Measurements from ENCODE around the gene FAM156A.
"Not testable (repeated sequence)": the region's sequence is repeated elsewhere in the genome, so short reads cannot be mapped to it uniquely, and the experiment has no call there.

FAM156A gene, protein sequence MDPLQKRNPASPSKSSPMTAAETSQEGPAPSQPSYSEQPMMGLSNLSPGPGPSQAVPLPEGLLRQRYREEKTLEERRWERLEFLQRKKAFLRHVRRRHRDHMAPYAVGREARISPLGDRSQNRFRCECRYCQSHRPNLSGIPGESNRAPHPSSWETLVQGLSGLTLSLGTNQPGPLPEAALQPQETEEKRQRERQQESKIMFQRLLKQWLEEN

DNA sequence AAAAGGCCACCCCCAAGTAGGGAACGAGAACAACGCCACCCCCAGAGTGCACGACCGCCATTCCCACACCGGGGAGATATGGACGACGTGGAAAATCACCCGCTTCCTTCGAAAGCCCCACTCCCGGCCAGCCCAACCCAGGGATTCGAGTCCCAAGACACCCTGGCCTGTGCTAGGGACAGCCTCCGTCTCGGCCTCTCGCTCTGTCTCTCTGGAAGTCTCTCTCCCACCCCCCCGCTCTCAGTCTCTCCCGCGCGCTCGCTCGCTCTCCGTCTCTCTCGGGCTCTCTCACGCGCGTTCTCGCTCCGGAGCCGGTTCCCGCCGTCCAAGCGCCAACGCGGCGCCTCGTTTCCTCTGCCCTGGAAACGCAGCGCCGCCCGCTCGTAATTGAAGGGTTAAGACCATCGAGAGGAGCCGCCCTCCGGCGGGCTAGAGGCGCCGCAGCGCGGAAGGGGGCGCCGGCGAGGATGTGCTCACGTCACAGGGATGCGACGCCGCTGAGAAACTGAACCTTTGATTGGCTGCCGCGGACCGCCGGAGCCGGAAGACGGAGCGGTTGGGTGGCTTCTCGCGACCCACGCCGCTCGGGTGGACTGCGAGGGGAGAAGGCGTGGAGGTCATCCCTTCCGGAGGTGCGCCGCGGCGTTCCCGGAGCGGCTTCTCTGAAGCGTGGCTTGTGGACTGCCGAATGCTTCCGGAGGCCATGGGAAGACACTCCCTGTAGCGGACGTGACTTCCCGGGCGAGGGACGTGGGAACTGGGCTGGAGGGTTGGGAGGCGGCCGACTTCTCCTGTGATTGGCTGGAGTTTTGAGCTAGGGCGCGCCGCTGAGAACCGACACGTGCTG is at the start of gene FAM156A:
Gene FAM156A, minus strand, starts transcription at position 406 of the 847 bp plus-strand sequence. CDS start 9,930 bp downstream, outside the sequence.
- not testable (repeated sequence) for DNase-seq

DNA sequence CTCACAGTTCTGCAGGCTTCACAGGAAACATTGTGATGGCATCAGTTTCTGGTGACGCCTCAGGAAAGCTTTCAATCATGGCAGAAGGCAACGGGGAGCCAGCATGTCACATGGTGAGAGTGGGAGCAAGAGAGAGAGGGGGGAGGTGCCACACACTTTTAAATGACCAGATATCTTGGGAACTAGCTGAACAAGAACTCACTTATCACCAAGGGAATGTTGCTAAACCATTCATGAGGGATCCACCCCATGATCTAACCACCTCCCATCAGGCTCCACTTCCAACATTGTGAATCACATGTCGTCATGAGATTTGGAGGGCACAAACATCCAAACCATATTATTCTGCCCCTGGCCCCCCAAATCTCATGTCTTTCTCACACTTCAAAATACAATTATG is 47.0 kb upstream of the FAM156A start:
- no peak for DNase-seq

DNA sequence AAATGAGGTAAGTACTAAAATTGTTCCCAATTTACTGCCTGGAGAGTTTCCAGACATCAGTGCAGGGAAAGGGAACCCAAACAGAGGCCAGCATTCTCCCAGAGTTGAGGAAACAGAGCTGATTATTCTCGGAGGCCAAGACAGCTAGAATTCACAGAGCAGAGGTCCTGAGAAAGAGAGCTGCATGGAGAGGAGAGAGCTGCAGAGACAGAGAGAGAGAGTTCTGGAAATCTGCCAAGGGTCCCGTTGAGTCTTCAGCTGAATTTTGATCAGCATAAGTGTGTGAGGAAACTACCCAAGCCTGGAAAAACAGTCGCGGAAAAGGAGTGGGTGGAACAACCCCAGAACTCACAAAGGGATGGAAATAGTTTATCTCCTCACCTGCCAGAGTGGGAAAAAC is 46.5 kb upstream of the FAM156A start:
- no peak for DNase-seq

DNA sequence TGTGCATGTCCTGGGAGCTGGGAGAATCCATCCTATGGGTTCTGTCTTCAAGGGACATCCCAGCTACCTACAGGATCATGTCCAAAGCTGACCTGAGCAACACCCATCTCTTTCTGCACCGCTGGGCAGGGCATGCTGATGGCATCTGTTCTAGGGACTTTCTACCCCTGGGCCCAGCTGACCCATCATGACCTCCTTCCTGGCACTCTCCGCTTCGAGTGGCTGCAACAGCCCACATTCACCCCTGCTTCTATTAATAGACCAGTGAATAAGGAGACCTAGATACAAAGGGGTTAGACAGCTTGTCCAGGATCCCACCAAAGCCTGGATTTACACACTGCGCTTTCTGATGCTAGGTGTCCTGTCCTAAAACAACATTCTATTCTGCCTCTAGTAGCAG is 45.7 kb upstream of the FAM156A start:
- no peak for DNase-seq

- DNase-seq: no peak
Measured at GRCh38 chrX:53003111-53003510, 44.8 kb upstream of the FAM156A start.

DNA sequence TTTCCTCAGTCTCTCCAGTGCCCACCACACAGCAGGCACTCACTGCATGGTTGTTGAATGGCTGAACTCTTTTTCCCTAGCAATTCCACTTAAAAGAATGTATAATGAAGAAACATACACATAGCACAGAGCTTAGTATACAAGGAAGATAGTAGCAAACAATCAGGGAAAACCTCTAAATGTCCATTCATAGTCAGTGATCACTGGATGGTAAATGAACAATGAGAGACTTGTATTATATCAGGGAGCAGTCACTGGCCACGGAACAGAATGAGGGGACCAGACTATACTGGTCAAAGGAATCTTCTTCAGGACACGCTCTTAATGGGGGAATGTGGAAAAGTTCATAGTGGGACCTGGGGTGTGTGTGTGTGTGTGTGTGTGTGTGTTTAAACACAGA is 43.6 kb upstream of the FAM156A start:
- no peak for DNase-seq

GRCh38 chrX:53000447-53001135 is 42.3 kb upstream of the FAM156A start:
- no peak for DNase-seq

DNA sequence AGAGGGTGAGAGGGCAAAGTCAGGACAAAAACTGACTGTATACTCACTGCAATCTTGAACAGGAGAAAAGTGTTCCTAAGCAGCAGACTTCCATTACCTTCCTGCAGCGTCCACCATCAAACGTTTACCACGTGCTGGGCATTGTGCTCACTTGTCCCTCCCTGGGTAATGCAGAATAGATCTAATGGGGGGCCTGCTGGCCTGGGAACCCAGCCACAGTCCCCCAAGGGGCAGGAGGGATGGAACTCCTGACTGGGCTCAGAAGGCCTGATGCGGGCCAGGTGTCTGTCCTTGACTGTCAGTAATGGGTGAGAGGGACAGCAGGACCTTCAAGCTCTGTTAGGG is 37.6 kb upstream of the FAM156A start:
- DNase-seq: no peak

GRCh38 chrX:52995135-52995986 is 37.0 kb upstream of the FAM156A start:
- DNase-seq: peak; percentile 83 to 93

GRCh38 chrX:52990848-52991247 is 32.5 kb upstream of the FAM156A start:
- DNase-seq: no peak

- peak in 1 of 2 experiments; percentile 19 for DNase-seq
Measured at GRCh38 chrX:52990011-52990631, 31.8 kb upstream of the FAM156A start.

DNA sequence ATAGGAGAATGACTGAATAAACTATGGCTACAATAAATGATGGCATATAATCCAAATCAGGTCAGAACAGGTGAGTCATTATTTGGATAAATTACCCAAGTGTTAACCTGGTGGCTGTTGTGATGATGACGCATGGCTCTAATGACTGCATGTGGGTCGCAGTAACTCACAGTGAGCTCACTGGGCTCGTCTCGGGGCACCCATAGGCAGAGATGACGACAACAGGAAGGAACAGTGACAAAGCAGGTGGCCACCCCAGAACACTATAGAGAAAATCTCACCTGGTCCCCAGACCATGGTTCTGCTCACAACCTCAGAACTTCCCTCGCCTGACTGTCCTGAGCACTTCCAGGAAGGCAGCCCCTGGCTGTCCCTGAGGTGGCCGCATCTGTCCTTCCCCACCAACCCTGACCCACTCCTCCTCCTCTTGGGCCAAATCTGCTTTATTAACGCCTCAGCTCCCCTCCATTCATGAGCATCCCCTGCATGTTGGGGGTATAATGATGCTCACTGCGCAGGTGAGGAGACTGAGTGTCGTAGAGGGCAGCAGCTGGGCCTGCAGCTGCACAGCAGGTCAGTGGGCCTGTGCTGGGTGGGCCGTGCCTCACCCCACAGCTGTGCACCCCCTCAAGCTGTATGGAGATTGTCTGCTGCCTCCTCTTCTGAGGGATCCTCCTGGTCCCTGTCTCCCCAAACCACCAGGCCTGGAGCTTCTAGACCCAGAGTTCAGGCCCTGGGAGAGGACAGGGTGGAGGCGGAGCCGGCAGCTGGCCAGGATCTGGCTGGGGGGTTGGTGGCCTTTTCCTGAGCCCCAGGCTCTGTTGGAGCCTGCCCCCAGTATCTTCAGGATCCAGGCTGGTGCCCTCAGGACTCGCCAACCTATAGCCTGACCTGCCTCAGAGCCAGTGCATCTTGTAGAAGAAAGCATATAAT is 30.9 kb upstream of the FAM156A start:
- no peak for DNase-seq

- no peak for DNase-seq
Measured at GRCh38 chrX:52983321-52984000, 25.1 kb upstream of the FAM156A start.

GRCh38 chrX:52979993-52980392 is 21.7 kb upstream of the FAM156A start:
- no peak for DNase-seq

- no peak for DNase-seq
Measured at GRCh38 chrX:52979568-52979967, 21.2 kb upstream of the FAM156A start.

DNA sequence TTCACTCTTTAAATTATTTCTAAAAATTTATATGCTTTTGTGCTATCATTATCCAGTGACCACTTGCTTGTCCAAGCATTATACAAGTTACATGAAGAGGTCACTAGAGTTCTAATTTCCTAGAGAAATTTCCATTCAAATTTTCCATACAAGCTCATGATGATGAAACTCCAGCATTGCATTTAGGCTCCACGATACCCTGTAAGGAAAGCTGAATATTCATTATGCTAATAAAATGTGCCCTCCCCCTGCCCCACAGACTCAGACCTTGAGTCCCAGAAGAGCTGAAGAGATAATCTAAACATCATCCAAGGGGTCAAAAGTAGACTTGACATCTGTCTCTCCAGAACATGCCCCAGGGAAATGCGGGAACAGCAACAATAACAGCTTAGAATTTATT is 19.6 kb upstream of the FAM156A start:
- DNase-seq: no peak

- DNase-seq: not testable (repeated sequence)
Measured at GRCh38 chrX:52975576-52975975, 17.3 kb upstream of the FAM156A start.

DNA sequence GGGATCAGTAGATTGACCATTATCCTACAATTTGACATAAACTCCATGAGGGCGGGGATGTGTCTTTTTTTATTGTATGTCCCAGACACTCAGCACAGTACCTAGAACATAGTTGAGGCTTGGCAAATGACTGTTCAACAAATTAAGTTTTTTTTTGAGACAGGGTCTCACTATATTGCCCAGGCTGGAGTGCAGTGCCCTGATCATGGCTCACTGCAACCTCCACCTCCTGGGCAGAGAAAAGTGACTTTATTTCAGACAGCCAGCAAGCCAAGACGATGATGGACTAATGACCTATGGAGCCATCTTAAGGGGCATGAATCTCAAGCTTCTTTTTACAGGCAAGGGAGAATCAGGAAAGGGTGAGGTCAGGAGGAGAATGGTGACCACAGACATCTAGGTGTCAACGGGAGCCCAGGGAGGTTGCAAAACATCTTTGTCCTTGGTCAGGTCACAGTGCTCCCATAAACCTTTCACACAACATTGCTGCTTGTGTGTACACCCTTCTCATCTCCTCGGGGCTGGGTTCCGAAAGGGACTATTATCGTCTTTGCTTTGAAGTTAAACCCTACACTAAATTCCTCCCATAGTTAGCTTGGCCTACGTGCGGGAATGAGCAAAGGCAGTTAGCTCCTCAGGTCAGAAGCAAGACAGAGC is 16.1 kb upstream of the FAM156A start:
- DNase-seq: not testable (repeated sequence)

DNA sequence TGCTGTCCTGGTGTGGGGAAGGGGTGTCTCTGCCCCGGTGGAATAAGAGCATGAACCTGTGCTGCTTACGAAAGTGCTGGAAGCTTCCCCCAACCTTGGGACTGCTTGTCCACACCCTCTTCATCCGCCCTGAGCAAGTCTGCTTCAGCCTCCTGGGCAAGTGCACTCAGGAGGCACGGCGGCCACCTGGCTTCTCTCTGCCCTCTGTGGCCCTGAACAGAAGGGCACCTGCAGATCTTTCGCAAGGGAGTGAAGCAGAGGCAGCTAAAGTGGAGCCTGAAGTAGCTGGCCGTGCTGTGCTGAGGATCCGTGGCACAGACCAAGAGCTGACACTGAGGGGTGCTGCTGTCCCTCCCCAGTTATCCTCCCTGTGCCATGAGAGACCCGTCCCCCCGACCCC is 9.6 kb upstream of the FAM156A start:
- not testable (repeated sequence) for DNase-seq
